Limb (tissue), 2 donors: ENCODE data around the gene KRTAP10-9.
"Not testable (repeated sequence)": the region's sequence is repeated elsewhere in the genome, so short reads cannot be mapped to it uniquely, and the experiment has no call there.

Experiments used
- DNase-seq, 2 donors: peaks; one replicate each; pipeline ENCODE4 v3.0.0-alpha.2; 2016; ENCODE audit errors: extremely low spot score in 2 of 2

KRTAP10-9 gene

DNA sequence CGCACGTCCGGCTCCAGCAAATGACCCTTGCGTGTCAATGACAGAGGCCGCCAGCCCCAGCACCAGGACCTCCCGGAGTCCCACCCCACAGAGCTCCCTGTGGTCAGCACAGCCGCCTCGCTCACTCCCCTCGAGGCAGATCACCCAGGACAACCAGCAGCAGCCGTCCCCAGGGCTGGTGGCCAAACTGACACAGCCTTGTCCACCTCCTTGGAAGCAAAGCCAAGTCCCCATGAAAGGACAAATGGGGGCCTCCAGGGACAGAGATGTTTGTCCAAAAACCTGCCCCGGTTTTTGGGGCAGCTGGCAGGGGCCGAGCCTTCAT lies 12.4 kb downstream of the KRTAP10-9 start:
- no peak for DNase-seq

DNA sequence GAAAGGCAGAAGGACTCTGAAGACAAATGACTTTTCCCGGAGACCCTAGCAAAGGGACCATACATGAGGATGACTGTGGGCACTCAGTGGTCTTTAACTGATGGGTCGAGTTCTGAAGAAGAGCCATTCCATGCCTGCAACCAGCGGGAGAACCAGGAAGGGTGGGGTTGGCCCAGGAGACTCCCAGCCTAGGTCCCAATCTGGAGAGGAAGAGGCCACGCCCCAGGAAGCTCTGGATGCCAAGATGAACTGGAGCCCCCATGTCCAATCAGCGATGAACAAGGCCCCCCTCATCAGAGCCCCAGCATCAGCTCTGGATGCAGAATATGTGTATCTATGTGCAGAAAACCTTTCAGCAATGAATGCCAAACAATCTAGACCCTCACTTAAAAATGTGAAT lies 13.9 kb downstream of the KRTAP10-9 start:
- DNase-seq, result no peak

- DNase-seq, result no peak
Observed at GRCh38 chr21:44643741-44644310, 16.9 kb downstream of the KRTAP10-9 start.

- DNase-seq, result no peak
Observed at GRCh38 chr21:44644878-44645277, 18.0 kb downstream of the KRTAP10-9 start.

DNA sequence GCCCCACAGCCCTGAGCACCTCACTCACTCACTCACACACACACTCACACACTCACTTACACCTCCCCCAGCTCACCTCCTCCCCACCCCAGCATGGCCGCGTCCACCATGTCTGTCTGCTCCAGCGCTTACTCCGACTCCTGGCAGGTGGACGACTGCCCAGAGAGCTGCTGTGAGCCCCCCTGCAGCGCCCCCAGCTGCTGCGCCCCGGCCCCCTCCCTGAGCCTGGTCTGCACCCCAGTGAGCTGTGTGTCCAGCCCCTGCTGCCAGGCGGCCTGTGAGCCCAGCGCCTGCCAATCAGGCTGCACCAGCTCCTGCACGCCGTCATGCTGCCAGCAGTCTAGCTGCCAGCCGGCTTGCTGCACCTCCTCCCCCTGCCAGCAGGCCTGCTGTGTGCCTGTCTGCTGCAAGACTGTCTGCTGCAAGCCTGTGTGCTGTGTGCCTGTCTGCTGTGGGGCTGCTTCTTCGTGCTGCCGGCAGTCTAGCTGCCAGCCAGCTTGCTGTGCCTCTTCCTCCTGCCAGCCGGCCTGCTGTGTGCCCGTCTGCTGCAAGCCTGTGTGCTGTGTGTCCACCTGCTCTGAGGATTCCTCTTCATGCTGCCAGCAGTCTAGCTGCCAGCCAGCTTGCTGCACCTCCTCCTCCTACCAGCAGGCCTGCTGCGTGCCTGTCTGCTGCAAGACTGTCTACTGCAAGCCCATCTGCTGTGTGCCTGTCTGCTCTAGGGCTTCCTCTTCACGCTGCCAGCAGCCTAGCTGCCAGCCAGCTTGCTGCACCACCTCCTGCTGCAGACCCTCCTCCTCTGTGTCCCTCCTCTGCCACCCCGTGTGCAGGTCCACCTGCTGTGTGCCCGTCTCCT lies 19.7 kb downstream of the KRTAP10-9 start, which contains the start of gene KRTAP10-11:
TSS of gene KRTAP10-11 (plus strand) at position 49 of the 856 bp plus-strand sequence. CDS start at position 94, 45 bp downstream.
- DNase-seq, result not testable (repeated sequence)

GRCh38 chr21:44647222-44647552 lies 20.3 kb downstream of the KRTAP10-9 start:
- no peak for DNase-seq

DNA sequence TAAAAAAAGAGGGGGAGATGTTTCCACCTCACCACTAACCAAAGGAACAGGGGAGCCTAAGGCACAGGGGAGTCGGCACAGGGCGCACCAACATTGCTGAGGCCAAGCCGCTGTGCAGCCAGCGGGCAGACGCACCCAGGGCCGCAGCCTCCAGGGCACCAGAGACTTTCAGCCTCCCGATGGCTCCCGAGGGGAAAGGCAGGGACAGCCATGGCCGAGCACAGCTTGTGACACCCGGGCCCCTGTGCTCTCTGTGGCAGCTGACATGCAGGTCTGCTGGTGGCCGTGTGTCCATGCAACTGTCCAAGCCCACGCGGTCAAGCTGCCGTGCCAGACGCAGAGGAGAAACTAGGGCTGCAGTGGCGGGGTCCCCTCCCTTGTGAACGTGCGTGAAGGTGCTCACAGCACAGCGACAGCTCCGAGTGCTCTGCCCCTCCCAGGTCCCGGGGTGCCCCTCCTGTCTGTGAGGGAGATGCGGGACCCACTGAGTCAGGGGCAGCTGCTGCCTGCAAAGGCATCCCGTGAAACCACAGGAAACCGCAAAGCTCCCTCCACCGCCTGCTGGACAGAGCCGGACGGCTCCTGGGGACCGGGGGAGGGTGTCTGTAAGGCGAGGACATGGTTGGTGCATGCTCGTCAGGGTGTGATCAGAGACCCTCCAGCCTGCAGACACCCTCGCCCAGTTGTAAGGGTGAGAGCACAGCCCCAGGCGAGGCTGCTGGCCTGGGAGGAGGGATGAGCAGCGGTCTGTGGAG lies 21.8 kb downstream of the KRTAP10-9 start:
- no peak for DNase-seq

- no peak for DNase-seq
Observed at GRCh38 chr21:44649521-44650100, 22.7 kb downstream of the KRTAP10-9 start.

DNA sequence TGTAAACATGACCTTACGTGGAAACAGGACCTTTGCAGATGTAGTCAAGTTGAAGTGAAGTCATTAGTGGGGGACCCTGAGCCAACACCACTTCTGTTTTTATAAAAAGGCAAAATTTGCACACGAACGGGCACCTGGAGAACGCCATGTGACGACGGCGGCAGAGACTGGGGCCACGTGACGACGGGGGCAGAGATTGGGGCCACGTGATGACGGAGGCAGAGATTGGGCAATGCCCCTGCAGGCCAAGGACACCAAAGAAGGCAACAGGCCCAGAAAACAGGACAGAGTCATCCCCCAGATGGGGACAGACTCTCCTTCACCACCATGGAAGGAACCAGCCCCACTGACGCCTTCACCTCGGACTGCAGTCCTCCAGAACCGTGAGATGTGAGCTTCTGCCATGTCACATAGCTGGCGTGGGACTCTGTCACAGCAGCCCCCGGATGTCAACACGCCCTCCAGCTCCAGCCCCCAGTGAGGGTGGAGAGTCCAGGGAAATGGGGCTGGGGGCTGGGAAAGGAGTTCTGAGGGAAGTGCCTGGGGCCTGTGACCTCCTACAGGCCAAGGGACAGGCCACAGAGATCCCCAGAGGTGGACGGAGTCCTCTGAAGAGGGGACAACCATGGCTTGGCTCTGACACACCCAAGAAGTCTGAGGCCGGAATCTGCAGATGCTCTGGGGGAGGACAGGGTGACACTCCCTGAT lies 23.5 kb downstream of the KRTAP10-9 start:
- DNase-seq, result no peak

DNA sequence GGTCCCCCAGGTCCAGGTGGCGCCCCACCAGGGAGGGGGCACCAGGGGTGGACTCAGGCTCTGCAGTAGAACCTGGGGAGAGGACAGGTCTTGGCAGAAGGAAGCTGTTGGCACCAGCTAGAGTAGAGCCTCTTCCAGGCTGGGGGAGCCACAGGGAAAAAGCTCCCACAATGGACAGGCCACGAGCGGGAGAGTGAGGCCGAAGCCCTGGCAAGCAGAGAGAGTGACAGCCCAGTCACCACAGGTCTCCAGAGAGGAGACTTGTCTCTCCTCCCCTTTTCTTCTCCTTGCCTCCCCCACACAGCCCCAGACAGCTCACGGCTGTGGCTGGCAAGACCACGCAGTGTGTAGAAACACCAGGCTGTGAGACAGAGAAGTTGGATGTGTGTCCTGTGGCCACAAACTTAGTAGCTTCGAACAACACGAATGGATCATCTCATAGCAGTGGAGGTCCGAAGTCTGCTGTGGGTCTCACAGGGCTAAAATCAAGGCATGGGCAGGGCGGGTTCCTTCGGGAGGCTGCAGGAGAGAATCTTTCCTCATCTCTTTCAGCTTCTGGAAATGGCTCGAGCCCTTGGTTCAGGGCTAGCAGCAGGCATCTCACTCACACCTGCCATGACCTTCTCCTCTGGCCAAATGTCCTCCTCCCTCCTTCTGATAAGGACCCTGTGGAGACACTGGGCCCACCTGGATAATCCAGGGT lies 24.2 kb downstream of the KRTAP10-9 start:
- no peak for DNase-seq

- DNase-seq, result no peak
Observed at GRCh38 chr21:44653123-44653522, 26.2 kb downstream of the KRTAP10-9 start.

DNA sequence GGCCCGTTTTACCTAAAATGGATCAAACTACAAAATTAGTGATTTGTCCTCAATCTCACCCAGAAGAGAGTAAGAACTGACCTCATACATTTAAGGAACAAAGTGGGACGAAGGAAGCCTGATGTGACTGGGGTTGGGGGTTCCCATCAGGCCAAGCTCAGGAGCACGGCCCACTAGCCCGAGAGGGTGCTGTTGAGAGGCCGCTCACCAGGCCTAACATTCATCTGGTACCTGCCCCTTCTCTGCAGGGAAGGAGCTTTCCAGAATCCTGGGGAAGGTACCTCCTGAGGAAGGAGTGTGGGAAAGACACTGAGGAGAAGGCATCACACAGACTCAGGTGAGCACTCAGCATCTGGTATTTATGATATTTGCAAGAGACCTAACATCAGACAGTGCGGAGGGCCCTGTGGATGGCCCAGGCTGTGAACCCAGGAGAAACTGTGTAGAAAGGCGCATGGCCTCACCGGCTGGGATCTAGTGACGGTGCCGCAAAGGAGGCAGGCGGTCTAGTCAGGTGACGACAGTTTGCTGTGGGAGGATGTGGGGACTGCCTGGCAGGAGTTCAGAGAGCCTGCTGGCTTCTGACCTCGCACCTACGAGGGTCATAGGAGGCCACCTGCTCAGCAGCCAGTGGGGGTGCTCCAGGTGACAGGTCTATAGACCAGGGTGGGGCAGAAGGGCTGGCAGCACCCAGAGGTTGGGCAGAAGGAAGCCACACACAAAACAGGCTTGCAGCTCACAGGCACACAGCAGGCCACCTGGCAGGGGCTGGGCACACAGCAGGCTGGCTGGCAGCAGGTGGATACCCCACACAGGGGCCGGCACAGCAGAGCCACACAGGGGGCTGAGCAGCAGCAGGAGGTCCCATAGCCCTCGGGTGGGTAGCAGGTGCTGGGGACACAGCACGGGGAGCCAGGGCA lies 27.0 kb downstream of the KRTAP10-9 start:
- DNase-seq, result no peak

GRCh38 chr21:44654576-44655175 lies 27.8 kb downstream of the KRTAP10-9 start, which contains the start of gene KRTAP12-4:
KRTAP12-4 (minus strand) TSS chr21:44654659; CDS start chr21:44654614, 45 bp downstream.
- DNase-seq, result no peak

DNA sequence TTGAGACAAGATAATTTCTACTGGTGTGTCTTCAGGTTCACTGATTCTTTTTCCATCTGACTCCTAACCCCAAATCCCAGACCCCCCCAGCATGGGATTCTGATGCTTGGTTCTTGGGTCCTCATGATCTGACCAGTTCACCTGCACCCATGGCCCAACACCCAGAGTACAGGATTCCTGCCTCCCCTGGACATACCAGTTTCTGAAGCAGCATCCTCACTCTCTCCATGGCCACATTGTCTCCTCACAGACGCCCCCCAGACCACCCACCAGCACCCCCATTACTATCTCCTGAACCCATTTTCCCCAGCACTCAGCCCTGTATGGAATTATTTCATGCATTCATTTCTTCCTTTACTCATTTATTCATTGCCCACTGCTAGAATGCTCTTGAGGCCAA lies 30.0 kb downstream of the KRTAP10-9 start:
- no peak for DNase-seq

DNA sequence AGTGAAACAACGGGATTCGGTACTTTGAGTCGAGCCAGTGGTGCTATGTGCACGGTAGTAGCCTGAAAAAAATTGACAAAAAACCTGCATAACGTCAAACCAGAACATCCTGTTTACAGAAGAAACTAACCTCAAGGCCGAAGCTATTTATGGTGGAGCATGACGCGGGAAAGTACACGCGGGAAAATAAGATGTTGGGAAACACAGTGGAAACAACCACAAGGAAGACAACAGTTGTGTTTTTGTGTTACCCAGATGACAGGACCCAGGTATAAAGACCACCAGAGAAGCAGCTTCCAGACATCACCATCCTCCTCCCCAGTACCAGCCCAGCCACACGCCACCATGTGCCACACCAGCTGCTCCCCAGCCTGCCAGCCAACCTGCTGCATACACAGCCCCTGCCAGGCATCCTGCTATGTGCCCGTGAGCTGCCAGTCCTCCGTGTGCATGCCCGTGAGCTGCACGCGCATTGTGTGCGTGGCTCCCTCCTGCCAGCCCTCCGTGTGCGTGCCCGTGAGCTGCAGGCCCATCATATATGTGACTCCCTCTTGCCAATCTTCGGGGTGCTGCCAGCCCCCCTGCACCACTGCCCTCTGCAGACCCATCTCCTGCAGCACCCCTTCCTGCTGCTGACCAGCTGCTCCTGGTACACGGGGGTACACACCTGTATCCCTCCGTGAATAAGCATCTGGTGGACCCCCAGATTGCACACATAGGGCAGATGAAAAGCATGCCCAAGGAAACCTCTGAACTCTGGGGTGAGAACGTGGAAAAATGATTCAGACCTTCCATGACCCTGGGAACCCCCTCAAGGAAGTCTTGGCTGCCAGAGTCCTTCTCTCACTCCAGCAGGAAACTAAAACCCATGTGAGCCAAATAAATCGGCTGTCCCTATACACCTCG lies 31.0 kb downstream of the KRTAP10-9 start, which contains the start of gene KRTAP12-3:
TSS of gene KRTAP12-3 (plus strand) at position 298 of the 906 bp plus-strand sequence. CDS start at position 346, 48 bp downstream.
- no peak for DNase-seq

GRCh38 chr21:44658541-44658910 lies 31.6 kb downstream of the KRTAP10-9 start:
- DNase-seq, result no peak

GRCh38 chr21:44658913-44659595 lies 32.2 kb downstream of the KRTAP10-9 start:
- DNase-seq, result no peak
